ENCODE measurements around the gene NGEF. TPM values are rescaled to one million over a fixed set of nuclear protein-coding genes. Genes with fewer than 3 reads are reported as not detected.

NGEF gene
- polyA plus RNA-seq, 3 donors = not detected

- H3K36me3 Mint-ChIP-seq = no peaks in the 10 kb centered on the region
- H3K4me3 Mint-ChIP-seq = no peak overlapping the region
- no peak overlapping the region for H3K4me2 ChIP-seq (replicated peaks; ENCODE audit: extremely low read depth, low read length, poor library complexity, severe bottlenecking)
- H3K4me3 ChIP-seq (replicated peaks in 1 of 3; ENCODE audit: low read depth in 2 of 3, low read length in 3 of 3) = no peak overlapping the region
- DNase-seq = no peak
- no peaks in the 10 kb centered on the region for H3K27me3 ChIP-seq (ENCODE audit: control insufficient read depth in 2 of 2, insufficient read depth in 2 of 2, low read length in 2 of 2)
- peaks cover 7 to 13% (median 9%) of the 10 kb centered on the region in 3 donors for H3K27me3 Mint-ChIP-seq (ENCODE audit: low read depth in 3 of 3)
- no peaks in the 10 kb centered on the region for H4K20me1 ChIP-seq (ENCODE audit: insufficient read depth, low read length)
- intact Hi-C loops (cut with micrococcal nuclease) = no loop called here
- peaks cover 0 to 3% (median 0%) of the 10 kb centered on the region in 7 donors for H3K9me3 Mint-ChIP-seq
- no peaks in the 10 kb centered on the region for H3K36me3 ChIP-seq (replicated peaks in 1 of 2; ENCODE audit: control insufficient read depth in 1 of 2, insufficient read depth in 2 of 2, low read length in 2 of 2)
- H3K79me2 ChIP-seq (ENCODE audit: insufficient read depth, low read length) = no peaks in the 10 kb centered on the region
- H3K27ac Mint-ChIP-seq = peak overlapping the region in 1 of 7 donors; percentile 57
- WGBS (ENCODE audit: insufficient coverage) = 93% methylated on average over 6 of the region's 11 CpGs
- H3K4me1 Mint-ChIP-seq = peaks cover 4% of the 10 kb centered on the region
- H2AFZ ChIP-seq (ENCODE audit: insufficient read depth, low read depth, low read length, poor library complexity, severe bottlenecking) = no peak overlapping the region
- H3K9me3 ChIP-seq (replicated peaks in 1 of 2; ENCODE audit: control insufficient read depth in 1 of 2, insufficient read depth in 1 of 2, low read length in 2 of 2) = no peaks in the 10 kb centered on the region
- TF ChIP-seq CTCF (IDR thresholded peaks at IDR 0.05) = no peak
- no peak overlapping the region for H3K9ac ChIP-seq (ENCODE audit: insufficient read depth, low read length, poor library complexity, severe bottlenecking)
- no peak overlapping the region for H3K27ac ChIP-seq (ENCODE audit: low read depth in 1 of 2, low read length in 2 of 2)
- no peaks in the 10 kb centered on the region for H3K4me1 ChIP-seq (ENCODE audit: control insufficient read depth in 1 of 2, insufficient read depth in 2 of 2, low read length in 2 of 2)
These were observed 126.9 kb downstream of the NGEF start for GRCh38 chr2:232886176-232886575.

- Histone ChIP-seq H3K27me3 (ENCODE audit: control insufficient read depth in 2 of 2, insufficient read depth in 2 of 2, low read length in 2 of 2) (no peaks in the 10 kb centered on the region), H3K9me3 (replicated peaks in 1 of 2; ENCODE audit: control insufficient read depth in 1 of 2, insufficient read depth in 1 of 2, low read length in 2 of 2) (no peaks in the 10 kb centered on the region), H3K27ac (ENCODE audit: low read depth in 1 of 2, low read length in 2 of 2) (no peak overlapping the region), H3K9ac (ENCODE audit: insufficient read depth, low read length, poor library complexity, severe bottlenecking) (no peak overlapping the region), H3K79me2 (ENCODE audit: insufficient read depth, low read length) (no peaks in the 10 kb centered on the region), H3K4me2 (replicated peaks; ENCODE audit: extremely low read depth, low read length, poor library complexity, severe bottlenecking) (no peak overlapping the region), H3K4me1 (ENCODE audit: control insufficient read depth in 1 of 2, insufficient read depth in 2 of 2, low read length in 2 of 2) (no peaks in the 10 kb centered on the region), H3K36me3 (replicated peaks in 1 of 2; ENCODE audit: control insufficient read depth in 1 of 2, insufficient read depth in 2 of 2, low read length in 2 of 2) (no peaks in the 10 kb centered on the region), H4K20me1 (ENCODE audit: insufficient read depth, low read length) (no peaks in the 10 kb centered on the region), H3K4me3 (replicated peaks in 1 of 3; ENCODE audit: low read depth in 2 of 3, low read length in 3 of 3) (no peak overlapping the region), H2AFZ (ENCODE audit: insufficient read depth, low read depth, low read length, poor library complexity, severe bottlenecking) (no peak overlapping the region)
- 93% methylated on average over 20 of the region's 25 CpGs for WGBS (ENCODE audit: insufficient coverage)
- Mint-ChIP-seq H3K4me3 (no peak overlapping the region), H3K4me1 (no peaks in the 10 kb centered on the region), H3K9me3 (peaks cover 0 to 3% (median 0%) of the 10 kb centered on the region in 7 donors), H3K27ac (no peak overlapping the region), H3K27me3 (ENCODE audit: low read depth in 3 of 3) (peaks cover 3 to 13% (median 5%) of the 10 kb centered on the region in 3 donors), H3K36me3 (no peaks in the 10 kb centered on the region)
- intact Hi-C loops (cut with micrococcal nuclease) = no loop called here
- no peak for DNase-seq
- no peak for TF ChIP-seq CTCF (IDR thresholded peaks at IDR 0.05)
These were observed 127.6 kb downstream of the NGEF start for GRCh38 chr2:232885264-232885961.

All from CD14-positive monocyte (primary cell).